ENCODE results near the gene AHI1.
A peak's percentile ranks its signal among the peaks of the same experiment; 100 is the strongest.

AHI1 gene

GRCh38 chr6:135497412-135498184 lies at the start of gene AHI1:
AHI1 (minus strand) TSS chr6:135497740; CDS start chr6:135492237, 5,503 bp downstream.
- peak; percentile 91 for DNase-seq

GRCh38 chr6:135546680-135547418 lies 49.3 kb upstream of the AHI1 start:
- no peak for DNase-seq

DNA sequence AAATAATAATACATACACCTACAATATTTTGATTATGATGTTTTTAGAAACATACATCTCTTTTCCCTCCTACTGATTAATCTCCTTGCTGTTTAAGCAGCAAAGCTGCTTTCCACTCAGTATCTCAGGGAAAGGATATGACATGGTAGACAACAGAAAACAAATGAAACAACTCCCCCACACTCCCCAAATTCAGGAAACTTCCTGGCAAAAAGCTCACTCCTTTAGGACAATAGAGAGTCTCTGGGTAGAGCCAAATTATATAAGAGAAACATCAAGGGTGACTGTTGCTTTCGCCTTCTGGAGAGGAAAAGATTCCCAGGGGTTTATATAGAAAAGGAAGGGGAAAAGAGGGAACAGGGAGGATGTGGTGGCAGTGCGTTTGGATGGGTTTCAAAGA lies 48.7 kb upstream of the AHI1 start:
- no peak for DNase-seq

DNA sequence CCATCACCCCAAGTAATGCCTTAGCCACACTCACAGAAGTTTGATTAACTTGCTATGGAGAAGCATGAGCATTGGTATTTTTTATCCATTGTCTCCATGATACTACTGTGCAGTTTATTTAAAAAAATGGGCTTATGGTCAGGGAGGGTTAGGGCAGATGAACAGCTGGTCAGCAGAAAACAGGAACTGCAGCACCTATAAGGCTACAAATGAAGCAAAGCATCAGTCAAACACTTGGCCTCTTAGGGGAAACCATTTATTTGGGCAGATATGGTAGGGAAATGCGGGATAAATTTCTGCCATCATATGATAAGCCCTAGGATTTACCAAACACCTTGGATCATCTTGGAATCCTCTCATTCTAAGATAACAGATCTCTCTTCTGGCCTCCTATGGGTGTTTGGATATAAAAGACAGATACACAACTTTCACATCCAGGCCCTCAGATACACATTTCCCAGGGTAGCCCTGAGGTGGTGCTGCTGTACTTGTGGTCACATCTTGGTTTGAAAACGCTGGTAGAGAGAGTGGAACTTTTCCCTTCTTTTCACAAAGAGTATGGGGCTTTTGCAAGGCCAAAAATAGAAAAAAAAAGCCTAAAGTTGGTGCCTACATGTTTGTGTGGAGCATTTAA lies 42.8 kb upstream of the AHI1 start:
- no peak for DNase-seq

GRCh38 chr6:135537741-135538301 lies 40.3 kb upstream of the AHI1 start:
- no peak for DNase-seq

GRCh38 chr6:135535989-135536414 lies 38.5 kb upstream of the AHI1 start:
- no peak for DNase-seq

DNA sequence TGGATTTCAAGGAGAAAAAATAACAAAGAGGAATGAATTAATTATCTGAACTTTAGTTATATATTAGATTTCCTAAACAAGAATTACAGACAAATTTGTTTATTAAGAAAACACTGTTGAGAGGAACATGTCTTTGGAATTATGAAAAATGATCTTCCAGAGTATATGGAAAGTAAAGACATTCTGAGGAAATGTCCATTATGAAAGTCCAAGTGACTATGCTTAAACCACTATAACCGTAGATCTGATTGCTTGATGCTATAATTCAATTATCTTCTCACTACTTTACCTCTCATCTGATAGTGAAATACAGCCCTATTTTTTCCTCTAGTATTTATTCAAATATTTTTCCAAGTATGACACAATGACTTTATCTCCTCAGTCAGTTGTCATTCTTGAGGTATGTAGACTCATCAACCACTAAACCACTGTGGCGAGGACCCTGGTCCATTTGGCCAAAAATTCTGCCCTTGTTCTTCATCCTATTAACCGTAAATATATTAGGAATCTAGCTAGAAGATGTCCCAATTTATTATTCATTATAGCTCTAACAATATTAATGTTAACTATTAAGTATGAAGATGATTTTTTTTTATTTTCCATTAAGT lies 37.3 kb upstream of the AHI1 start:
- DNase-seq = no peak

- no peak for DNase-seq
Observed at GRCh38 chr6:135532559-135532958, 35.0 kb upstream of the AHI1 start.

DNA sequence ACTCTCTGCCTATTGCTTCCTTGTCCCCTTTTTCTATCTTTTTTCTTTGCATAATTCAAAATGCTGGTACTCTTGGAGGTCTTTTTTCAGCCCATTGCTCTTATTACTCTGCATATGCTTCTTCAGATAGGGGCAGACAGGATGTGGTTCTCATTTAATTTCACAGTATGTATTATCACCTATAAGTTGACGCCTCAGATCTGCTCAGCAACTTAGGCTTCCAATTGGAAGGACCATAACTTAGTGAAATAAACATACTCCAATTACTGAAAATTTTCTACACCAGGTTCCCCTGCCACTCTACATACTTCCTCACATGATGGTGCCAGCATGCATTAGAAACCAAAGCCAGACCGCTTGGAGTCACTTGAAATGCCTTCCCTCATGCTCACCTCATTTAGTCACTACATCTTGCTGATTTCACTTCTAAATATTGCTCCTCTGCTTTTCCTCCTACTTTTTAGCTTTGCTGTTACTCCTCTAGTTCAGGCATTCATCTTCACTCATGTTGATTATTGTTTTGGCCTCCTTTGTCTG lies 34.5 kb upstream of the AHI1 start:
- DNase-seq = no peak

- no peak for DNase-seq
Observed at GRCh38 chr6:135530113-135530512, 32.6 kb upstream of the AHI1 start.

DNA sequence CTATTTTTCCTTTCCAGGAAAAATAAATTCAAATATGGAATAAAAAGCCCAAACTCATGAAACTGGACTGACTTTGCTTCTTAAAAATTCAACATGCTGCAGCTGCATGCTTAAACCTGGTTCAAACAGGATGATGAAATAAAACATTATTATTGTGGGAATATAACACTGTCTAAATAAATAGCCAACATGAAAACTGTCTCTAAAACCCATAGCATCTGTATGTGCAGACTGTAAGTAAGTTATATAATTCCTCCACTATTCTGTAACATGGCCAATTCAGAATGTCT lies 30.4 kb upstream of the AHI1 start:
- no peak for DNase-seq

DNA sequence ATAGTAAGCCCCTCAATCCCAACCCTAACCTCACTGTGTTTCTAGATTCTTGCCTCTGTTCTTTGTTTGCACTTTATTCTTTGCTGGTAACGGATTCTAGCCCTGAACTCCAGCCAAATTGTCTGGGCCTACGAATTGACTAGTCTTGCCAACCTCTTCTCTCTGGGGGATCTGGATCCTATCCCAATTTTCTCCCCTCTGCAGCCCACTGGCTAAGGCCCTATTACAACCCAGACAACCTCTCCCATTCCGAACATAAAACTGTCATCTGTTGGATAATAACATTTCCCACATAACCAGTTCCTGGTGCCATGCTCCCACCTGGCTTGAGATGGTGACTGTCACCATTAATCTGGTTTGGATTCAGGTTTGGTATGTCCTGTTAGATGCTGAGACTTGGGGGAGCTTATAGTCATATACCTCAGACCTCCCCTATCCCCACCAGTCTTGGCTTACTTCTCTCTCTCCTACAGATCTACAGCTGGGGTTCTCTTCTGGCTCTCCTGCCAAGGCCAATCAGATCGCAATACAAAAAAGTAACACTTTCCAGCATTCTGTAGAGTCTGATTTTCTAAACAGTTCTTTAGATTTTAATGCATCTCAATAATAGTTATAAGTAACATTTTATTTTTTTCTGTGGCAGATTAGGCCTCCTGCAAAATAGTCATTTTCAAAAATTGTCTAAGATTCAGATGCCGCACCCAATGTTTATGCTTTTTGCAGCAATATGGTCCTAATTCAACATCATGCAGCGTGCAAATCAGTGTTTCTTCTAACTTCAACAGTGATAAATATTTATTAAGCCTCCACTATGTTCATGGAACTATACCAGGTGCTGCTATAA lies 29.8 kb upstream of the AHI1 start:
- no peak for DNase-seq

DNA sequence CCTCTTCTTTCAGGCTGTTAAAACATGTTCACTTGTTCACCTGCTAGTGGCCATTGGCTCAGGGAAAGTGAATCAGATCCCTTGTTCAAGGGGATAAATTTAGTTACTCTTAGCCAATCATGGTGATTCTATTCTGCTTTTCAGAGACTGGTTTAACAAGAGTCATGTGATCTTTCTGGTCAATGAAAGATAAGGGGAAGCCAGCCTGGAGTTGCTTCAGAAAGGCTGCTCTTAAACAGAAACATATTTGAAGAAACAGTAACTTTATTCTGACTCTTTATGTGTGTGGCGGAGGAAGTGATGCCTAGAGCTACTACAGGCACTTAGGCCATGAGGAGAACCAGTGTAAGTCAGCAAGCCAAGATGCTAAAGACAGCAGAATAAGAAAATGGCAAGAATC lies 28.1 kb upstream of the AHI1 start:
- no peak for DNase-seq

DNA sequence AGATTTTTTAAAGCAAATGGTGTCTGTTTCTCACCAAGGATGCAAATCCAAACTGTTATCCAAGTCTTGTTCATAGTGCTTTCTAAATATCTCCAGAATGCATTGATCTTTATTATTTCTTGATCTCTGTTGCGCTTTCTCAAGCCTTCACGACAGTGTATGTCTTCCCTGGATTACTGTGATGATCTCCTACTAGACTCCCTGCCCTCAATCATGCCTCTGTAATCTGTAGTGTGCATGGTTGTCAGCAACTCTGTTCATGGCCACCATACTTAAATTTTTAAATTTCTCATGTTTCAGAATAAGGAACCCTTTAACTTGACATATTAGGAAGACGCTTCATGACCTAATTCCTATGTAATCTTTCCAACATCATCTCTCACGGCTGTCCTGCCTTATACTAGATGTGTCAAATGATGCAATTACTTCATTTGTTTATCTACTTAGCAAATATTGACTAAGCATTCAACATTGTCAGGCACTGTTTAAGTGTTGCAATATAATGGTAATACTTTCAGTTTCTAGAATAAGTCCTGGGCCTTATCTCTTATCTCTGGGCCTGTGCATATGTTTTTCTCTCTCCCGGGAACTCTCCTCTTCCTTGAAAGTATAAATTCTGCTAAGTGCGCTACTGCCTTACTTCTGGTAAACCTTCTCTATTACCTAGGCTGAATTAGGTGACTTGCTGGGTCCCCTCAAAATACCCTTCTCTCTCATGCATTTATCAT lies 25.6 kb upstream of the AHI1 start:
- DNase-seq = no peak

- DNase-seq = no peak
Observed at GRCh38 chr6:135521431-135521830, 23.9 kb upstream of the AHI1 start.

- DNase-seq = no peak
Observed at GRCh38 chr6:135520781-135521180, 23.2 kb upstream of the AHI1 start.

DNA sequence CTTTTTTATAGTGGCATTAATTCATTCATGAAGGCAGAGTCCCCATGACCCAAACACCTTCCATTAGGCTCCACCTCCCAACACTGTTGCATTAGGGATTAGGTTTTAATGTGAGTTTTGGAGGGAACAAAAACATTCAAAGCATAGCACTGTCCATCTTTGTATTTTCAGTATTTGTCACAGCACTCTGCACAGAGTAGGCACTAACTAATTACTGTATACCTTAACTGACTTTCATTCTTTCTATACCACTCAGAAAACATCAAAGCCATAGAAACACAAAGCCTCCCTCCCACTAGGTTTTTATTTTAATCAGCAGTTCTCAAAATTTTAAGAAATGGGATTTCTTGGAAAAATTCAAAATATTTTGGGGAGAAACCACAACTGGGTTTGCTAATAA lies 21.8 kb upstream of the AHI1 start:
- DNase-seq = no peak

DNA sequence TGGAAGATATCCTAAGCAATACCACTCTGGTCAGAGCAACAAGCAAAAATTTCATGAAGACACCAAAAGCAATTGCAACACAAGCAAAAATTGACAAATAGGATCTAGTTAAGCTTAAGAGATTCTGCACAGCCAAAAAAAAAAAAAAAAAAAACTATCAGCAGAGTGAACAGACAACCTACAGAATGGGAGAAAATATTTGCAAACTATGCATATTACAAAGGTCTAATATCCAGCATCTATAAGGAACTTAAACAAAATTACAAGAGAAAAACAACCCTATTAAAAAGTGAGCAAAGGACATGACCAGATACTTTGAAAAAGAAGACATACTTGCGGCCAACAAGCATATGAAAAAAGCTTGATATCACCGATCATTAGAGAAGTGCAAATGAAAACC lies 20.0 kb upstream of the AHI1 start:
- DNase-seq = no peak

GRCh38 chr6:135514706-135515105 lies 17.2 kb upstream of the AHI1 start:
- DNase-seq = no peak

GRCh38 chr6:135506270-135506997 lies 8.9 kb upstream of the AHI1 start:
- DNase-seq = no peak

- no peak for DNase-seq
Observed at GRCh38 chr6:135505648-135506047, 8.1 kb upstream of the AHI1 start.

Measured in NCI-H2107 (cell line).